Measurements from ENCODE around the gene ABHD17A. TPM values are rescaled to one million over a fixed set of nuclear protein-coding genes. Genes with fewer than 3 reads are reported as not detected.

Gene ABHD17A
- polyA plus RNA-seq, 1 donor (not counting 4 experiments of a cell fraction or from before 2014, with no cell fraction given) = 27.2 TPM

- H3K4me2 ChIP-seq (ENCODE audit: control insufficient read depth, extremely low read depth, insufficient read depth, low read depth, low read length) = no peak overlapping the region
- H3K9me3 ChIP-seq (ENCODE audit: control insufficient read depth, low read depth, low read length) = no peaks in the 10 kb centered on the region
- FAIRE-seq (no peak), DNase-seq (ENCODE audit: low read depth, low spot score) (no peak)
- H3K4me1 ChIP-seq (ENCODE audit: control insufficient read depth, extremely low read depth, insufficient read depth, low read length) = peaks cover 14% of the 10 kb centered on the region
- peaks cover 37% of the 10 kb centered on the region for H3K79me2 ChIP-seq (ENCODE audit: control insufficient read depth, insufficient read depth, low read length)
- no peak overlapping the region for H3K4me3 ChIP-seq (ENCODE audit: control insufficient read depth in 2 of 3, extremely low read depth in 1 of 3, insufficient read depth in 2 of 3, low read depth in 1 of 3, low read length in 3 of 3)
- H3K9ac ChIP-seq (ENCODE audit: control insufficient read depth, extremely low read depth, insufficient read depth, low read length) = no peak overlapping the region
- TF ChIP-seq EZH2 (IDR thresholded peaks at IDR 0.05; ENCODE audit: low read length) = no peak
- peaks cover 2% of the 10 kb centered on the region for H3K9me1 ChIP-seq (ENCODE audit: control insufficient read depth, extremely low read depth, insufficient read depth, low read length)
- no peak overlapping the region for H3K27ac ChIP-seq (ENCODE audit: control insufficient read depth, insufficient read depth, low read length)
- H4K20me1 ChIP-seq (ENCODE audit: control insufficient read depth, extremely low read depth, insufficient read depth, low read length) = peaks cover 8% of the 10 kb centered on the region
- H3K36me3 ChIP-seq (ENCODE audit: control insufficient read depth in 2 of 2, extremely low read depth in 1 of 2, insufficient read depth in 2 of 2, low read length in 2 of 2) = peaks cover 14 to 15% of the 10 kb centered on the region in 2 experiments
- H2AFZ ChIP-seq (ENCODE audit: control insufficient read depth, low read length) = no peak overlapping the region
- dilution Hi-C loops (cut with MboI; ENCODE audit: extremely low pct_ligation_motif_present, low sequenced_read_pairs) = no loop called here
- H3K27me3 ChIP-seq (ENCODE audit: control insufficient read depth, extremely low read depth, insufficient read depth, low read length) = no peaks in the 10 kb centered on the region
These were observed 29.6 kb upstream of the ABHD17A start for GRCh38 chr19:1914826-1915341.

- Histone ChIP-seq H3K27me3 (ENCODE audit: control insufficient read depth, extremely low read depth, insufficient read depth, low read length) (no peaks in the 10 kb centered on the region), H3K36me3 (ENCODE audit: control insufficient read depth in 2 of 2, extremely low read depth in 1 of 2, insufficient read depth in 2 of 2, low read length in 2 of 2) (peaks cover 9 to 14% of the 10 kb centered on the region in 2 experiments), H3K9me1 (ENCODE audit: control insufficient read depth, extremely low read depth, insufficient read depth, low read length) (peaks cover 2% of the 10 kb centered on the region), H4K20me1 (ENCODE audit: control insufficient read depth, extremely low read depth, insufficient read depth, low read length) (peaks cover 13% of the 10 kb centered on the region), H3K4me3 (ENCODE audit: control insufficient read depth in 2 of 3, extremely low read depth in 1 of 3, insufficient read depth in 2 of 3, low read depth in 1 of 3, low read length in 3 of 3) (no peak overlapping the region), H3K9ac (ENCODE audit: control insufficient read depth, extremely low read depth, insufficient read depth, low read length) (no peak overlapping the region), H3K4me2 (ENCODE audit: control insufficient read depth, extremely low read depth, insufficient read depth, low read depth, low read length) (peak overlapping the region; percentile 48), H3K79me2 (ENCODE audit: control insufficient read depth, insufficient read depth, low read length) (peaks cover 46% of the 10 kb centered on the region), H3K4me1 (ENCODE audit: control insufficient read depth, extremely low read depth, insufficient read depth, low read length) (peaks cover 20% of the 10 kb centered on the region), H3K27ac (ENCODE audit: control insufficient read depth, insufficient read depth, low read length) (no peak overlapping the region), H3K9me3 (ENCODE audit: control insufficient read depth, low read depth, low read length) (no peaks in the 10 kb centered on the region), H2AFZ (ENCODE audit: control insufficient read depth, low read length) (no peak overlapping the region)
- dilution Hi-C loops (cut with MboI; ENCODE audit: extremely low pct_ligation_motif_present, low sequenced_read_pairs) = no loop called here
- DNase-seq (ENCODE audit: low read depth, low spot score) (no peak), FAIRE-seq (peak; percentile 77)
- TF ChIP-seq EZH2 (IDR thresholded peaks at IDR 0.05; ENCODE audit: low read length) (no peak), CTCF (optimal IDR thresholded peaks at IDR 0.05 in 1 of 3, IDR thresholded peaks at IDR 0.05 in 1 of 3, conservative IDR thresholded peaks at IDR 0.05 in 1 of 3; ENCODE audit: extremely low read depth in 1 of 3, insufficient read depth in 2 of 3, low read length in 3 of 3) (no peak)
These were observed 28.7 kb upstream of the ABHD17A start for GRCh38 chr19:1913781-1914577.
